MM.1S (cell line): Measurements from ENCODE around the gene ZC3H4.

Experiments used
- DNase-seq: peaks from one replicate; pipeline ENCODE4 v3.0.0-alpha.2; 2015
- H2AFZ ChIP-seq: fragments of 300-600 bp; sonication (generic); 2 replicates; pipeline ENCODE4 v1.6.0; 2016; ENCODE audit warnings: antibody characterized with exemption, low read length
- H3F3A ChIP-seq: fragments of 300-600 bp; sonication (generic); 2 replicates; pipeline ENCODE4 v1.6.1; 2016; ENCODE audit warnings: mild to moderate bottlenecking, antibody characterized with exemption, low read length, moderate library complexity, mixed read lengths; ENCODE audit not compliant: insufficient read depth
- H3K27ac ChIP-seq: fragments of 300-600 bp; sonication (generic); 2 replicates; pipeline ENCODE4 v1.5.1; 2016; ENCODE audit warnings: mild to moderate bottlenecking, low read length
- H3K27me3 ChIP-seq: fragments of 300-600 bp; sonication (generic); replicated peaks from 2 replicates; pipeline ENCODE4 v1.6.0; 2016; ENCODE audit warnings: low read length; ENCODE audit not compliant: insufficient read depth
- H3K36me3 ChIP-seq: fragments of 300-600 bp; sonication (generic); replicated peaks from 2 replicates; pipeline ENCODE4 v1.6.1; 2016; ENCODE audit warnings: mild to moderate bottlenecking, low read length, mixed read lengths; ENCODE audit not compliant: insufficient read depth
- H3K4me1 ChIP-seq: fragments of 300-600 bp; sonication (generic); 2 replicates; pipeline ENCODE4 v1.6.1; 2016; ENCODE audit warnings: low read length, mixed read lengths
- H3K4me2 ChIP-seq: fragments of 300-600 bp; sonication (generic); 2 replicates; pipeline ENCODE4 v1.6.0; 2016; ENCODE audit warnings: low read depth, low read length
- H3K4me3 ChIP-seq: fragments of 300-600 bp; sonication (generic); 2 replicates; pipeline ENCODE4 v1.5.1; 2016; ENCODE audit warnings: low read length, mixed read lengths
- H3K79me2 ChIP-seq: fragments of 300-600 bp; sonication (generic); 2 replicates; pipeline ENCODE4 v1.6.1; 2016; ENCODE audit warnings: mixed run types, low read length, mixed read lengths
- H3K9ac ChIP-seq: fragments of 300-600 bp; sonication (generic); 2 replicates; pipeline ENCODE4 v1.6.1; 2016; ENCODE audit warnings: low read length, mixed read lengths
- H3K9me2 ChIP-seq: fragments of 300-600 bp; sonication (generic); replicated peaks from 2 replicates; pipeline ENCODE4 v1.6.1; 2016; ENCODE audit warnings: mild to moderate bottlenecking, low read length, mixed read lengths; ENCODE audit not compliant: insufficient read depth
- H3K9me3 ChIP-seq: fragments of 300-600 bp; sonication (generic); replicated peaks from 2 replicates; pipeline ENCODE4 v1.6.1; 2016; ENCODE audit warnings: mild to moderate bottlenecking, low read length, mixed read lengths; ENCODE audit not compliant: insufficient read depth
- H4K20me1 ChIP-seq: fragments of 300-600 bp; sonication (generic); 2 replicates; pipeline ENCODE4 v1.6.1; 2016; ENCODE audit warnings: mild to moderate bottlenecking, low read length, moderate library complexity, mixed read lengths; ENCODE audit not compliant: insufficient read depth
- CTCF ChIP-seq: fragments of 300-600 bp; sonication (generic); IDR thresholded peaks from 2 replicates; pipeline ENCODE4 v1.5.1; 2016; ENCODE audit warnings: antibody characterized with exemption, low read length, mixed read lengths
- EZH2 ChIP-seq: fragments of 300-600 bp; sonication (generic); optimal IDR thresholded peaks from 2 replicates; pipeline ENCODE3; 2017; ENCODE audit warnings: low read depth, mild to moderate bottlenecking, antibody characterized with exemption, low read length, mixed read lengths
- EZH2phosphoT487 ChIP-seq: fragments of 300-600 bp; sonication (generic); IDR thresholded peaks from 2 replicates; pipeline ENCODE4 v1.6.1; 2018; ENCODE audit warnings: antibody characterized with exemption, low read length

The ZC3H4 gene

GRCh38 chr19:47134545-47134944 lies 21.0 kb upstream of the ZC3H4 start:
- no peaks in the 10 kb centered on the region for H3F3A ChIP-seq
- H3K9me2 ChIP-seq, result no peaks in the 10 kb centered on the region
- H3K36me3 ChIP-seq, result no peaks in the 10 kb centered on the region
- no peak overlapping the region for H3K4me3 ChIP-seq
- H3K79me2 ChIP-seq, result peaks cover 89% of the 10 kb centered on the region
- TF ChIP-seq CTCF, result no peak
- TF ChIP-seq EZH2, result no peak
- TF ChIP-seq EZH2phosphoT487, result no peak
- no peak for DNase-seq
- H3K9me3 ChIP-seq, result no peaks in the 10 kb centered on the region
- H3K27me3 ChIP-seq, result no peaks in the 10 kb centered on the region
- H3K9ac ChIP-seq, result no peak overlapping the region
- H2AFZ ChIP-seq, result no peak overlapping the region
- no peak overlapping the region for H3K4me2 ChIP-seq
- H3K27ac ChIP-seq, result no peak overlapping the region
- H3K4me1 ChIP-seq, result peaks cover 10% of the 10 kb centered on the region; the same call in 1 of the 2 replicates
- H4K20me1 ChIP-seq, result peaks cover 26% of the 10 kb centered on the region

GRCh38 chr19:47133021-47133471 lies 19.5 kb upstream of the ZC3H4 start:
- Histone ChIP-seq H4K20me1 (peaks cover 18% of the 10 kb centered on the region), H3K4me2 (peak overlapping the region; percentile 62; the same call in 1 of the 2 replicates), H3K79me2 (peaks cover 74% of the 10 kb centered on the region), H3K4me3 (no peak overlapping the region), H3K9me3 (no peaks in the 10 kb centered on the region), H3F3A (no peaks in the 10 kb centered on the region), H3K27me3 (no peaks in the 10 kb centered on the region), H3K4me1 (peaks cover 10% of the 10 kb centered on the region; the same call in 1 of the 2 replicates), H3K36me3 (no peaks in the 10 kb centered on the region), H2AFZ (no peak overlapping the region), H3K27ac (no peak overlapping the region), H3K9me2 (no peaks in the 10 kb centered on the region), H3K9ac (no peak overlapping the region)
- no peak for TF ChIP-seq EZH2
- no peak for TF ChIP-seq EZH2phosphoT487
- TF ChIP-seq CTCF, result no peak
- no peak for DNase-seq

GRCh38 chr19:47132194-47132852 lies 18.7 kb upstream of the ZC3H4 start:
- peaks cover 67% of the 10 kb centered on the region for H3K79me2 ChIP-seq
- H2AFZ ChIP-seq, result no peak overlapping the region
- H3K4me3 ChIP-seq, result peak overlapping the region; percentile 95
- H3K36me3 ChIP-seq, result no peaks in the 10 kb centered on the region
- H3K9ac ChIP-seq, result peak overlapping the region; percentile 96; the same call in 1 of the 2 replicates
- no peaks in the 10 kb centered on the region for H3F3A ChIP-seq
- DNase-seq, result no peak
- peaks cover 10% of the 10 kb centered on the region; the same call in 1 of the 2 replicates for H3K4me1 ChIP-seq
- H3K9me3 ChIP-seq, result no peaks in the 10 kb centered on the region
- no peaks in the 10 kb centered on the region for H3K27me3 ChIP-seq
- peaks cover 18% of the 10 kb centered on the region for H4K20me1 ChIP-seq
- no peak for TF ChIP-seq EZH2
- TF ChIP-seq EZH2phosphoT487, result no peak
- no peak for TF ChIP-seq CTCF
- no peak overlapping the region for H3K27ac ChIP-seq
- H3K9me2 ChIP-seq, result no peaks in the 10 kb centered on the region
- peak overlapping the region; percentile 62; the same call in 1 of the 2 replicates for H3K4me2 ChIP-seq
